Left lung (tissue), 10 donors: ENCODE measurements around the gene ARRDC2. TPM values are rescaled to one million over a fixed set of nuclear protein-coding genes. Genes with fewer than 3 reads are reported as not detected.
A peak's percentile ranks its signal among the peaks of the same experiment; 100 is the strongest.

Experiments
- ATAC-seq: fragments of 200-7000 bp; cut with Tn5 transposase; one replicate; pipeline ENCODE4 v1.9.1; 2020; ENCODE audit warnings: moderate library complexity
- DNase-seq, 4 donors: peaks; one replicate each; pipeline ENCODE4 v3.0.0-alpha.2; 2013 to 2020
- H3K27ac ChIP-seq, 2 donors: fragments of 200-600 bp; sonication (generic) in 1 of 2; one replicate each; pipeline versions ENCODE4 v1.5.0 to v1.8.0; 2020 to 2021
- H3K27me3 ChIP-seq, 2 donors: fragments of 200-600 bp; sonication (generic) in 1 of 2; one replicate each; pipeline versions ENCODE4 v1.5.0 to v1.8.0; 2020 to 2021
- H3K36me3 ChIP-seq, 2 donors: fragments of 200-600 bp; sonication (generic) in 1 of 2; one replicate each; pipeline versions ENCODE4 v1.5.0 to v1.8.0; 2020 to 2021
- H3K4me1 ChIP-seq, 2 donors: fragments of 200-600 bp; one replicate each; pipeline ENCODE4 v1.8.0; 2021
- H3K4me3 ChIP-seq, 2 donors: fragments of 200-600 bp; sonication (generic) in 1 of 2; one replicate each; pipeline versions ENCODE4 v1.5.0 to v1.8.0; 2020 to 2021; ENCODE audit warnings: mild to moderate bottlenecking in 1 of 2
- H3K9me3 ChIP-seq, 2 donors: fragments of 200-600 bp; sonication (generic) in 1 of 2; one replicate each; pipeline versions ENCODE4 v1.5.0 to v1.8.0; 2020 to 2021
- CTCF ChIP-seq, 2 donors: fragments of 200-600 bp; sonication (generic) in 1 of 2; IDR thresholded peaks; one replicate each; pipeline versions ENCODE4 v1.5.0 to v1.8.0; 2021; ENCODE audit warnings: antibody characterized with exemption in 2 of 2
- intact Hi-C, 2 donors: fragments of 100-400 bp; cut with DNase I; formaldehyde crosslinking; loops; one replicate each; pipeline versions ENCODE4 v1.11.2 to v1.14.2; 2022
- polyA plus RNA-seq, 6 donors: library from polyadenylated mRNA; unstranded; fragments of 120-200 nt; gene quantifications; one replicate each; pipeline ENCODE4 v1.2.1, GENCODE V29; 2013; ENCODE audit not compliant: insufficient read length in 6 of 6
- total RNA-seq, 2 donors: library from RNA; stranded (reverse); fragmentation: NEBNext Ultra II Directional; extraction: Animal tissue kit (Norgen Biotek cat#: 25700); gene quantifications; one replicate each; pipeline ENCODE4 v1.2.1, GENCODE V29; 2021
- donor health status: DM: no; HTN: yes; CAD: no.
- donor health status: DM: no; HTN: no; CAD: no.

The ARRDC2 gene
- total and polyA plus RNA-seq, 8 donors = 7.4 to 37.8 (median 10.3) TPM

- no peaks in the 10 kb centered on the region for H3K36me3 ChIP-seq
- ATAC-seq (no peak), DNase-seq (no peak)
- intact Hi-C loops = loop anchor here in 1 of 2 donors (10.0 kb wide), 1 partner anchor 125 kb away; no protein-coding TSS in a partner anchor
- peaks cover 0 to 20% of the 10 kb centered on the region in 2 donors for H3K27me3 ChIP-seq
- no peak overlapping the region for H3K27ac ChIP-seq
- H3K9me3 ChIP-seq = no peaks in the 10 kb centered on the region
- H3K4me1 ChIP-seq = no peaks in the 10 kb centered on the region
- no peak overlapping the region for H3K4me3 ChIP-seq
- TF ChIP-seq CTCF (IDR thresholded peaks at IDR 0.05) = no peak
These were observed 18.4 kb upstream of the ARRDC2 start for GRCh38 chr19:17989425-17990094.

GRCh38 chr19:17993076-17993813 lies 14.7 kb upstream of the ARRDC2 start:
- Histone ChIP-seq H3K36me3 (no peaks in the 10 kb centered on the region), H3K27me3 (peaks cover 0 to 33% of the 10 kb centered on the region in 2 donors), H3K9me3 (no peaks in the 10 kb centered on the region), H3K27ac (no peak overlapping the region), H3K4me1 (peaks cover 0 to 5% of the 10 kb centered on the region in 2 donors), H3K4me3 (no peak overlapping the region)
- ATAC-seq = no peak
- DNase-seq = no peak
- TF ChIP-seq CTCF (IDR thresholded peaks at IDR 0.05) = no peak
- intact Hi-C loops = loop anchor here in 1 of 2 donors (10.0 kb wide), 1 partner anchor 128 kb away; no protein-coding TSS in a partner anchor

GRCh38 chr19:17996826-17997316 lies 11.1 kb upstream of the ARRDC2 start:
- Histone ChIP-seq H3K36me3 (no peaks in the 10 kb centered on the region), H3K27ac (no peak overlapping the region), H3K4me3 (no peak overlapping the region), H3K4me1 (peaks cover 0 to 34% of the 10 kb centered on the region in 2 donors), H3K27me3 (peaks cover 0 to 33% of the 10 kb centered on the region in 2 donors), H3K9me3 (no peaks in the 10 kb centered on the region)
- DNase-seq = peak; percentile 73 to 97 (median 86)
- intact Hi-C loops = loop anchor here in 1 of 2 donors (10.0 kb wide), 1 partner anchor 132 kb away; no protein-coding TSS in a partner anchor
- peak; percentile 81 for ATAC-seq
- TF ChIP-seq CTCF (IDR thresholded peaks at IDR 0.05) = peak; percentile 93 to 100

- TF ChIP-seq CTCF (IDR thresholded peaks at IDR 0.05) = no peak
- intact Hi-C loops = loop anchor here in 1 of 2 donors (10.0 kb wide), 1 partner anchor 133 kb away; no protein-coding TSS in a partner anchor
- H3K27me3 ChIP-seq = peaks cover 0 to 24% of the 10 kb centered on the region in 2 donors
- no peaks in the 10 kb centered on the region for H3K9me3 ChIP-seq
- no peak overlapping the region for H3K4me3 ChIP-seq
- peak overlapping the region in 1 of 2 donors; percentile 8 for H3K27ac ChIP-seq
- peaks cover 0 to 48% of the 10 kb centered on the region in 2 donors for H3K4me1 ChIP-seq
- ATAC-seq (peak; percentile 14), DNase-seq (peak in 1 of 4 donors; percentile 83)
- no peaks in the 10 kb centered on the region for H3K36me3 ChIP-seq
These were observed 9.8 kb upstream of the ARRDC2 start for GRCh38 chr19:17997969-17998826.
